Bronchial epithelial cell (primary cell): ENCODE measurements around the gene ERAS. TPM values are rescaled to one million over a fixed set of nuclear protein-coding genes. Genes with fewer than 3 reads are reported as not detected.
A peak's percentile ranks its signal among the peaks of the same experiment; 100 is the strongest.
"Not testable (repeated sequence)": the region's sequence is repeated elsewhere in the genome, so short reads cannot be mapped to it uniquely, and the experiment has no call there.

ENCODE experiments used
- DNase-seq: peaks from one replicate; pipeline ENCODE4 v3.0.0-alpha.2; 2010; ENCODE audit warnings: low read depth
- FAIRE-seq: peaks from 2 replicates; lab custom pipeline; 2011; peaks lifted over from hg19 to GRCh38; lab: Jason Lieb, UNC
- H3K27me3 ChIP-seq: 2 replicates; pipeline ENCODE4 v1.5.1; 2011; ENCODE audit warnings: low read length; ENCODE audit not compliant: control insufficient read depth, insufficient read depth
- H3K36me3 ChIP-seq: 2 replicates; pipeline ENCODE4 v1.5.1; 2011; ENCODE audit warnings: low read length; ENCODE audit not compliant: control insufficient read depth, insufficient read depth
- H3K4me3 ChIP-seq: 2 replicates; pipeline ENCODE4 v1.5.1; 2011; ENCODE audit warnings: mild to moderate bottlenecking, low read depth, low read length, control low read depth
- total RNA-seq: library from RNA; depleted of rRNA; stranded (reverse); fragments of >200 nt; gene quantifications from 2 replicates; pipeline ENCODE4 v1.2.1, GENCODE V29; 2014
- TF ChIP-seq, protein P1 (sequence below): IDR thresholded peaks from 2 replicates; pipeline ENCODE4 v1.5.1; 2011; ENCODE audit warnings: mild to moderate bottlenecking, moderate library complexity, low read length, control low read depth, inconsistent platforms; ENCODE audit not compliant: insufficient read depth, severe bottlenecking

Gene ERAS
- total RNA-seq, 1 donor from 2014 or later: not detected

DNA sequence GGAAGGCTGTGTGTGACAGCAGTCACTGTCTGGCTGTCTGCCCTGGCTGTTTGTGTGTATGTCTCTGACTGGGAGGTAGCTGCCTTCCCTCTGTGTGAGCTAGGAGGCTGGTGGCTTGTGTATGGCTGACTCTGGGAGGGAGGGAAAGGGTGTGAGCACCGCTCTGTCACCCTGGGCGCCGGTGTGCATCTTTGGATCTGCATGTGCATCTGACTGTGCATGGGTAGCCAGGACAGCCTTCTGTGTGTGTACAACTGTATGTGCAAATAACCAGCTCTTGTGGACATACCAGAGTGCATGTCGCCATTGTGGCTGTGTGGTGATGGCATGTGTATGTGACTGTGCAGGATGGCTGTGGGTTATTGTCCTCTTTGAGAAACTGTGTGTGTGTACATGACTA, 7.4 kb upstream of the ERAS start:
- Histone ChIP-seq H3K36me3 (peaks cover 2% of the 10 kb centered on the region), H3K27me3 (no peaks in the 10 kb centered on the region)

DNA sequence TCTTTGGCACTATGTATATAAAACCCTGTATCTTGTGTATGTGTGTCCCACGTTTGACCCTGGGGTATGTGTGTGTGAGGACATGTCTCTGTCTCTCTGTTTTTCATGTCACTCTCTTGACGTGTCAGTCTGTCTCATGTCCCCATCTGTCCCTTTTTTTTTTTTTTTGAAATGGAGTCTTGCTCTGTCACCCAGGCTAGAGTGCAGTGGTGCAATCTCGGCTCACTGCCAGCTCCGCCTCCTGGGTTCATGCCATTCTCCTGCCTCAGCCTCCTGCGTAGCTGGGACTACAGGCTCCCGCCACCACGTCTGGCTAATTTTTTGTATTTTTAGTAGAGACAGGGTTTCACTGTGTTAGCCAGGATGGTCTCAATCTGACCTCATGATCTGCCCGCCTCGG, 6.9 kb upstream of the ERAS start:
- H3K36me3 ChIP-seq, H3K27me3 ChIP-seq, H3K4me3 ChIP-seq, DNase-seq, FAIRE-seq: not testable (repeated sequence)

More for the DNA sequence above, 7.4 kb upstream of the ERAS start:
- H3K4me3 ChIP-seq: no peak overlapping the region
- peak; percentile 64 for FAIRE-seq
- no peak for DNase-seq
- TF ChIP-seq, protein P1, sequence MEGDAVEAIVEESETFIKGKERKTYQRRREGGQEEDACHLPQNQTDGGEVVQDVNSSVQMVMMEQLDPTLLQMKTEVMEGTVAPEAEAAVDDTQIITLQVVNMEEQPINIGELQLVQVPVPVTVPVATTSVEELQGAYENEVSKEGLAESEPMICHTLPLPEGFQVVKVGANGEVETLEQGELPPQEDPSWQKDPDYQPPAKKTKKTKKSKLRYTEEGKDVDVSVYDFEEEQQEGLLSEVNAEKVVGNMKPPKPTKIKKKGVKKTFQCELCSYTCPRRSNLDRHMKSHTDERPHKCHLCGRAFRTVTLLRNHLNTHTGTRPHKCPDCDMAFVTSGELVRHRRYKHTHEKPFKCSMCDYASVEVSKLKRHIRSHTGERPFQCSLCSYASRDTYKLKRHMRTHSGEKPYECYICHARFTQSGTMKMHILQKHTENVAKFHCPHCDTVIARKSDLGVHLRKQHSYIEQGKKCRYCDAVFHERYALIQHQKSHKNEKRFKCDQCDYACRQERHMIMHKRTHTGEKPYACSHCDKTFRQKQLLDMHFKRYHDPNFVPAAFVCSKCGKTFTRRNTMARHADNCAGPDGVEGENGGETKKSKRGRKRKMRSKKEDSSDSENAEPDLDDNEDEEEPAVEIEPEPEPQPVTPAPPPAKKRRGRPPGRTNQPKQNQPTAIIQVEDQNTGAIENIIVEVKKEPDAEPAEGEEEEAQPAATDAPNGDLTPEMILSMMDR: no peak

DNA sequence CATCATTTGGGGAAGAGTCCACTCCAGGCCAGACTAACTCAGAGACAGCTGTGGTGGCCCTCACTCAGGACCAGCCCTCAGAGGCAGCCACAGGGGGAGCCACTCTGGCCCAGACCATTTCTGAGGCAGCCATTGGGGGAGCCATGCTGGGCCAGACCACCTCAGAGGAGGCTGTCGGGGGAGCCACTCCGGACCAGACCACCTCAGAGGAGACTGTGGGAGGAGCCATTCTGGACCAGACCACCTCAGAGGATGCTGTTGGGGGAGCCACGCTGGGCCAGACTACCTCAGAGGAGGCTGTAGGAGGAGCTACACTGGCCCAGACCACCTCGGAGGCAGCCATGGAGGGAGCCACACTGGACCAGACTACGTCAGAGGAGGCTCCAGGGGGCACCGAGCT, 3.3 kb upstream of the ERAS start:
- DNase-seq: no peak
- no peak overlapping the region for H3K4me3 ChIP-seq
- FAIRE-seq: no peak
- TF ChIP-seq, protein P1: no peak
- H3K27me3 ChIP-seq: no peaks in the 10 kb centered on the region
- no peaks in the 10 kb centered on the region for H3K36me3 ChIP-seq

DNA sequence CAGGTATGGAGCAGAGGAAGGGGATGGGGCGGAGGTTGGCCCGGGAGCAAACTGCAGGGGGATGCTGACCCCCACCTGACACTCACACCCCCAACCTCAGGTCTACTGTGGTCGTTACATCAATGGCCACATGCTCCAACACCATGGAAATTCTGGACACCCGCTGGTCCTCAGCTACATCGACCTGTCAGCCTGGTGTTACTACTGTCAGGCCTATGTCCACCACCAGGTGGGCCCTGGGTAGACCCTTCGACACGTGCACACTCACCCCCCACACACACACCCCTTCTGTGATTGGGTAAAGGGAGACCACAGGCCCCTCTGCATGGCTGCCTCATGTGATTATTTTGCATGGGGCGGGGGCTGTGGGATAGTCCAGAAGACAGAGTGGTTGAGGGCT, 2.2 kb upstream of the ERAS start:
- Histone ChIP-seq H3K36me3 (no peaks in the 10 kb centered on the region), H3K4me3 (no peak overlapping the region), H3K27me3 (no peaks in the 10 kb centered on the region)
- DNase-seq (no peak), FAIRE-seq (no peak)
- TF ChIP-seq, protein P1: no peak

DNA sequence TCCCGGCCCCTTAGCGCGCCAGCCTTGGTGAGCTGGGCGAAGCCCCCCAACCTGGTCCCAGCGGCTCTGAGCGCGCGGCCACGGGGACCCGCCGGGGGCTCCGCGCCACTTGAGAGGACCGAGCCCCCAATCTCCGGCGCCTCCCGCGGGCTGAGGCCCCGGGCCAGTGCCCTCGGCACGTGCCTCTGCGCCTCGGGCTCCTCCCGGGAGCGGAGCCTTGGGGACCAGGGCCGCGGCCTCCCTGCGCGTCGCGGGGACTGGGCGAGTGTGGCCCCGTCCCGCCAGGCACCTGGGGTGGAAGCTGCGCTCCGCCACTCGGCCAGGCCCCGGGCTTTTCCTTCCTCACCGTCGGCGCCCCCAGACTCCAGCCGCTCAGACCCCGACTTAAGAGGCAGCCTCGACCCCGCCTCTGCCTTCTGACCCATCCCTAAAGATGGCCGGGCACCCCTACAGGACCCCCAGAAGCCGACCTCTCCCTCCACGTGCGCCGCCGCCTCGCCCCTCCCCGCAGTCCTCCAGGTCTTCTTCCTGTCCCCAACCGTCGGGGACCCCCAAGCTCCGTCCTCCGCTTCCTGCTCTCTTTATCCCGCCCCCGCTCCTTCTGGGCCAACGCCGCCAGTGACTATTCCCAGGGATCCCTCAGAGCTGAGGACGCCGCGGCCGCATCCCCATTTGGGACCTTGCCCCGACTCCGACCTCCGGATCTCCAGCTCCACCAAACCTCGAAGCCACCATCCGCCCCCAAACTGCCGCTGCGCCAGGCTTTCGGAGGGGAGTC, 752 bp downstream of the ERAS start:
- no peak for FAIRE-seq
- TF ChIP-seq, protein P1: no peak
- no peak for DNase-seq
- Histone ChIP-seq H3K36me3 (no peaks in the 10 kb centered on the region), H3K4me3 (no peak overlapping the region), H3K27me3 (no peaks in the 10 kb centered on the region)

DNA sequence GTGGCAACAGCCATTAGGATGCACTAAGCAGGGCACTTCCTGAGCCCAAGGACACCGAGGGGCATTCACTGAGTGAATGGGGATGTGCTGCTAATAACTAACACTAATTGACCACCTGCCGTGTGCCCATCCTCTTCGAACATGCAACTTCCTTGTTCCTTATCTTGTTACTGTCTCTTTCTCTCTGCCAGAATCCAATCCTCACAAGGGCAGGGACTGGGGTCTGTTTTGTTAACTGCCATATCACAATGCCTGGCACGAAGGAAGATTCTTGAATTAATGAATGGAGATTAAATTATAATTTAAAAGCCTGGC, 1.3 kb downstream of the ERAS start:
- no peak for FAIRE-seq
- Histone ChIP-seq H3K27me3 (no peaks in the 10 kb centered on the region), H3K36me3 (no peaks in the 10 kb centered on the region), H3K4me3 (no peak overlapping the region)
- TF ChIP-seq, protein P1: no peak
- DNase-seq: no peak
